H9 (cell line): ENCODE data around the gene CENPO. TPM values are rescaled to one million over a fixed set of nuclear protein-coding genes. Genes with fewer than 3 reads are reported as not detected.

Experiments used
- DNase-seq: peaks from one replicate; pipeline ENCODE4 v3.0.0-alpha.2; 2017
- H2AFZ ChIP-seq: one replicate; pipeline ENCODE4 v1.6.1; 2013; ENCODE audit warnings: mild to moderate bottlenecking, low read length, control low read depth, moderate library complexity
- H2AK5ac ChIP-seq: 2 replicates; pipeline ENCODE4 v1.6.1; 2013; ENCODE audit warnings: low read length, control low read depth, mixed read lengths; ENCODE audit not compliant: insufficient read length
- H2BK120ac ChIP-seq: one replicate; pipeline ENCODE4 v1.6.1; 2013; ENCODE audit warnings: low read depth, mild to moderate bottlenecking, low read length, control low read depth, inconsistent platforms; ENCODE audit not compliant: poor library complexity, severe bottlenecking
- H2BK12ac ChIP-seq: 2 replicates; pipeline ENCODE4 v1.6.1; 2013; ENCODE audit warnings: low read length, control low read depth, mixed read lengths, low read depth; ENCODE audit not compliant: insufficient read length
- H2BK15ac ChIP-seq: 2 replicates; pipeline ENCODE4 v1.6.1; 2013; ENCODE audit warnings: low read depth, low read length, control low read depth
- H2BK20ac ChIP-seq: one replicate; pipeline ENCODE4 v1.6.1; 2013; ENCODE audit warnings: low read depth, mild to moderate bottlenecking, low read length, control low read depth, inconsistent platforms; ENCODE audit not compliant: poor library complexity, severe bottlenecking
- H2BK5ac ChIP-seq: 2 replicates; pipeline ENCODE4 v1.6.1; 2013; ENCODE audit warnings: low read length, control low read depth, mixed read lengths; ENCODE audit not compliant: insufficient read length
- H3K14ac ChIP-seq: 2 replicates; pipeline ENCODE4 v1.6.1; 2013; ENCODE audit warnings: low read length, control low read depth; ENCODE audit not compliant: insufficient read depth
- H3K18ac ChIP-seq: 2 replicates; pipeline ENCODE4 v1.6.1; 2013; ENCODE audit warnings: low read depth, mild to moderate bottlenecking, mixed read lengths, low read length, control low read depth; ENCODE audit not compliant: insufficient read length
- H3K23ac ChIP-seq: 2 replicates; pipeline ENCODE4 v1.6.1; 2013; ENCODE audit warnings: low read length, control low read depth, mixed read lengths, low read depth; ENCODE audit not compliant: insufficient read length
- H3K23me2 ChIP-seq: 2 replicates; pipeline ENCODE4 v1.6.1; 2013; ENCODE audit warnings: low read depth, mild to moderate bottlenecking, mixed read lengths, low read length, control low read depth; ENCODE audit not compliant: insufficient read length, poor library complexity, severe bottlenecking
- H3K27ac ChIP-seq: 2 replicates; pipeline ENCODE4 v1.5.1; 2013; ENCODE audit warnings: low read length, control low read depth, mixed read lengths, low read depth; ENCODE audit not compliant: insufficient read length
- H3K27me3 ChIP-seq: 2 replicates; pipeline ENCODE4 v1.6.1; 2013; ENCODE audit warnings: low read length, control low read depth, inconsistent platforms; ENCODE audit not compliant: insufficient read depth
- H3K4ac ChIP-seq: 2 replicates; pipeline ENCODE4 v1.6.1; 2013; ENCODE audit warnings: low read depth, mild to moderate bottlenecking, control low read depth, inconsistent platforms, low read length, moderate library complexity
- H3K4me1 ChIP-seq: 2 replicates; pipeline ENCODE4 v1.6.1; 2013; ENCODE audit warnings: low read length, control low read depth, inconsistent platforms; ENCODE audit not compliant: insufficient read depth
- H3K4me2 ChIP-seq: 2 replicates; pipeline ENCODE4 v1.6.1; 2013; ENCODE audit warnings: low read length, control low read depth, mixed read lengths; ENCODE audit not compliant: insufficient read length, insufficient read depth
- H3K56ac ChIP-seq: 2 replicates; pipeline ENCODE4 v1.6.1; 2013; ENCODE audit warnings: low read depth, mild to moderate bottlenecking, mixed read lengths, low read length, control low read depth; ENCODE audit not compliant: insufficient read length
- H3K79me1 ChIP-seq: 2 replicates; pipeline ENCODE4 v1.6.1; 2013; ENCODE audit warnings: low read depth, mild to moderate bottlenecking, moderate library complexity, low read length, control low read depth, inconsistent platforms; ENCODE audit not compliant: insufficient read depth, poor library complexity, severe bottlenecking
- H3K79me2 ChIP-seq: 2 replicates; pipeline ENCODE4 v1.6.1; 2013; ENCODE audit warnings: low read length, control low read depth, inconsistent platforms; ENCODE audit not compliant: insufficient read depth
- H3K9ac ChIP-seq: 2 replicates; pipeline ENCODE4 v1.6.1; 2013; ENCODE audit warnings: low read length, control low read depth, mixed read lengths; ENCODE audit not compliant: insufficient read length; ENCODE audit errors: extremely low read depth
- H3K9me3 ChIP-seq: one replicate; pipeline ENCODE4 v1.6.1; 2013; ENCODE audit warnings: low read depth, low read length, inconsistent platforms; ENCODE audit not compliant: control insufficient read depth
- H3T11ph ChIP-seq: one replicate; pipeline ENCODE4 v1.6.1; 2013; ENCODE audit warnings: mild to moderate bottlenecking, low read length, control low read depth, inconsistent platforms
- H4K20me1 ChIP-seq: one replicate; pipeline ENCODE4 v1.6.1; 2013; ENCODE audit not compliant: control insufficient read depth, insufficient read length, insufficient read depth
- H4K5ac ChIP-seq: 2 replicates; pipeline ENCODE4 v1.6.1; 2013; ENCODE audit warnings: low read depth, mild to moderate bottlenecking, mixed read lengths, low read length, control low read depth; ENCODE audit not compliant: insufficient read length
- H4K8ac ChIP-seq: replicated peaks from 2 replicates; pipeline ENCODE4 v1.6.1; 2013; ENCODE audit warnings: low read length, control low read depth, mixed read lengths, low read depth; ENCODE audit not compliant: insufficient read length
- H4K91ac ChIP-seq: 2 replicates; pipeline ENCODE4 v1.6.1; 2013; ENCODE audit warnings: low read depth, mild to moderate bottlenecking, moderate library complexity, mixed read lengths, low read length, control low read depth; ENCODE audit not compliant: insufficient read length
- H3K27ac Mint-ChIP-seq, 3 experiments: 2 replicates in 2 of 3; 3 replicates in 1 of 3; pipeline ENCODE4 v1.8.0; 2020 to 2021; ENCODE audit warnings: mixed read lengths in 3 of 3, mild to moderate bottlenecking in 1 of 3, moderate library complexity in 1 of 3
- H3K27me3 Mint-ChIP-seq: 2 replicates; pipeline ENCODE4 v1.8.0; 2021; ENCODE audit warnings: low read depth, mild to moderate bottlenecking, moderate library complexity, mixed read lengths
- H3K36me3 Mint-ChIP-seq, 3 experiments: 2 replicates in 2 of 3; 3 replicates in 1 of 3; pipeline ENCODE4 v1.8.0; 2020 to 2021; ENCODE audit warnings: low read depth in 3 of 3, mixed read lengths in 3 of 3; ENCODE audit not compliant: insufficient read depth in 1 of 3
- H3K4me1 Mint-ChIP-seq, 2 experiments: 2 replicates each; pipeline ENCODE4 v1.8.0; 2020; ENCODE audit warnings: mixed read lengths in 2 of 2
- H3K4me3 Mint-ChIP-seq, 2 experiments: 2 replicates in 1 of 2; 3 replicates in 1 of 2; pipeline ENCODE4 v1.8.0; 2020 to 2021; ENCODE audit warnings: mild to moderate bottlenecking in 2 of 2, mixed read lengths in 2 of 2, moderate library complexity in 1 of 2
- H3K9me3 Mint-ChIP-seq, 2 experiments: 2 replicates in 1 of 2; 3 replicates in 1 of 2; pipeline ENCODE4 v1.8.0; 2020; ENCODE audit warnings: mild to moderate bottlenecking in 2 of 2, mixed read lengths in 2 of 2, moderate library complexity in 1 of 2
- CTCF ChIP-seq: fragments of 200-600 bp; sonication (generic); conservative IDR thresholded peaks from 3 replicates; pipeline ENCODE4 v1.8.0; 2021; ENCODE audit warnings: antibody characterized with exemption, mild to moderate bottlenecking
- WGBS: extraction: QIAGEN DNeasy Blood & Tissue Kit; methylation state at CpG from one replicate; pipeline ENCODE4 v1.1.7; 2013; ENCODE audit warnings: missing lambda C conversion rate, low lambda C conversion rate, mixed read lengths; ENCODE audit not compliant: insufficient read length; ENCODE audit errors: extremely low coverage; 5-methylcytosine and 5-hydroxymethylcytosine counted together
- total RNA-seq: library from RNA; stranded (reverse); gene quantifications from 2 replicates; pipeline ENCODE4 v1.2.1, GENCODE V29; 2021

The CENPO gene
- total RNA-seq, 1 experiment from 2014 or later: 49.5 TPM

GRCh38 chr2:24871852-24872333, 78.7 kb downstream of the CENPO start:
- no peak for TF ChIP-seq CTCF
- Histone ChIP-seq H2BK15ac (no peak overlapping the region), H3K23me2 (no peaks in the 10 kb centered on the region), H3K79me1 (no peaks in the 10 kb centered on the region), H3K23ac (no peak overlapping the region), H4K5ac (no peak overlapping the region), H3K9ac (no peak overlapping the region), H3K79me2 (no peaks in the 10 kb centered on the region), H2BK5ac (no peak overlapping the region), H3T11ph (no peak overlapping the region), H4K20me1 (no peaks in the 10 kb centered on the region), H3K27ac (no peak overlapping the region), H2AFZ (no peak overlapping the region), H4K8ac (no peak overlapping the region), H3K4me1 (peaks cover 5% of the 10 kb centered on the region; the same call in 1 of the 2 replicates), H2AK5ac (no peak overlapping the region), H3K56ac (no peak overlapping the region), H3K27me3 (no peaks in the 10 kb centered on the region), H2BK12ac (no peak overlapping the region), H4K91ac (no peak overlapping the region), H3K9me3 (no peaks in the 10 kb centered on the region), H3K14ac (no peak overlapping the region), H3K4me2 (no peak overlapping the region), H3K18ac (no peak overlapping the region), H2BK120ac (no peak overlapping the region), H2BK20ac (no peak overlapping the region), H3K4ac (no peak overlapping the region)
- Mint-ChIP-seq H3K4me3 (no peak overlapping the region), H3K27ac (peak overlapping the region in 2 of 3 experiments; percentile 61 to 65; a peak in 3 of 7 replicates), H3K27me3 (no peaks in the 10 kb centered on the region), H3K9me3 (no peaks in the 10 kb centered on the region), H3K36me3 (peaks cover 8 to 16% (median 8%) of the 10 kb centered on the region in 3 experiments), H3K4me1 (peaks cover 9 to 13% of the 10 kb centered on the region in 2 experiments)
- no peak for DNase-seq
- no CpG with 5 or more reads among the region's 12 CpGs for WGBS

Other genes with a start within 250 kb of the CENPO start
- 43.7 and 44.3 TPM in 2 replicates for gene PTRHD1, start within 50 bp of the CENPO start, total RNA-seq
- 39.5 and 43.0 TPM in 2 replicates for gene ADCY3, start 126.8 kb downstream of the CENPO start, total RNA-seq
- gene DNAJC27, start 178.5 kb downstream of the CENPO start, total RNA-seq: 4.6 and 5.1 TPM in 2 replicates
- 7.0 and 7.2 TPM in 2 replicates for gene EFR3B, start 248.7 kb downstream of the CENPO start, total RNA-seq